Stimulated activated CD4-positive, alpha-beta T cell treated with anti-CD3 and anti-CD28 coated beads, Interleukin-15, amount 100 ng/mL, for 48 hours (primary cell): ENCODE results near the gene S100A2.

Source experiments
- DNase-seq, 2 donors: peaks; one replicate each; pipeline ENCODE4 v3.0.0-alpha.2; 2020; ENCODE audit warnings: low read depth in 2 of 2

The S100A2 gene

DNA sequence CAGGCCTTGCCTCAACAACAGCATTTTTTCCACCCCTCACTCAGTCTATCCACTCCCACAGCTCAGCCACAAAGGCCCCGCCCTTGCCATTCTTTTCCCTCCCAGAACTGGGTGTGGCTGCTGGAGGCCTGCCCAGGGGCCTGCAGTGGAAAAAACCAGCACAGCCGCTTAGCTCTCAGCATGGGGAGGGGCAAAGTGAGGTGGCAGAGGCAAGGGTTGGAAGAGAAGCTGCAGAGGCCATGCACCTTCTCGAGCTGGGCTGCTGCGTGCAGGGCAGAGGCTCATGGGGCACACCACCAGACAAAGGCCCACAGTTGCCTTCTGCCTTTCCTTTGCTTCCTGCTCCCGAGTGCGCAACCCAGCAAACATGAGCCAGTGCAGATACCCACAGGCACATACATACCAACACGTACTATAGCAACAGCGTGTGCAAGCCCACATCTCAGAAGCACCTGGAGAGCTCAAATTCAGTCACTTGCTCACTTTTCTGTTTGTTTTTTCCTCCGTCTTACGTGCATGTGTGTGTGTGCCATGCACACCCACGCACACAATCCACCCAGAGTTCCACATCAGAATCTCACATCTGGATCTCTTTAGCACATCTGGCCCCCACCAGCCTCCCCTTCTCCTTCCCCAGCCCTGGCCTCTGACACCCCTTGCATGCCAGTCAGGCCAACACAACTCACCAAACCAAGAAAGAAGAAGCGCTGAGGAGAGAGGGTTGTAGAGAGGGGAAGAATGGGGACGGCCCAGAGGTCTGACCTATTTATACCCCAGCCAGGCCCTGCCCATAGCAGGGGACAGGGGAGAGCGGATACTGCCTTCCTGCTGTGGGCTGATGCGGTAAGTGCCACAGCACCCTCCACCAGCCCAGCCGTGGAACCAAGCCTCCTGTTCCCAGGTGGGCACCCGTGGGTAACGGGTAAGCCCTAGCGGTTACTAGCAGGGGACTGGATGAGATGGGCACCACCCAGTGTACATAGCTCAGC is 20.3 kb downstream of the S100A2 start, which contains the start of gene S100A4:
Gene S100A4 (minus strand): TSS at position 740 of the 989 bp plus-strand sequence. CDS start 1,012 bp downstream, outside the sequence.
- peak; percentile 90 to 94 for DNase-seq

GRCh38 chr1:153544453-153545066 is 21.1 kb downstream of the S100A2 start:
- DNase-seq = no peak

- DNase-seq = no peak
Observed at GRCh38 chr1:153543736-153544135, 21.9 kb downstream of the S100A2 start.

DNA sequence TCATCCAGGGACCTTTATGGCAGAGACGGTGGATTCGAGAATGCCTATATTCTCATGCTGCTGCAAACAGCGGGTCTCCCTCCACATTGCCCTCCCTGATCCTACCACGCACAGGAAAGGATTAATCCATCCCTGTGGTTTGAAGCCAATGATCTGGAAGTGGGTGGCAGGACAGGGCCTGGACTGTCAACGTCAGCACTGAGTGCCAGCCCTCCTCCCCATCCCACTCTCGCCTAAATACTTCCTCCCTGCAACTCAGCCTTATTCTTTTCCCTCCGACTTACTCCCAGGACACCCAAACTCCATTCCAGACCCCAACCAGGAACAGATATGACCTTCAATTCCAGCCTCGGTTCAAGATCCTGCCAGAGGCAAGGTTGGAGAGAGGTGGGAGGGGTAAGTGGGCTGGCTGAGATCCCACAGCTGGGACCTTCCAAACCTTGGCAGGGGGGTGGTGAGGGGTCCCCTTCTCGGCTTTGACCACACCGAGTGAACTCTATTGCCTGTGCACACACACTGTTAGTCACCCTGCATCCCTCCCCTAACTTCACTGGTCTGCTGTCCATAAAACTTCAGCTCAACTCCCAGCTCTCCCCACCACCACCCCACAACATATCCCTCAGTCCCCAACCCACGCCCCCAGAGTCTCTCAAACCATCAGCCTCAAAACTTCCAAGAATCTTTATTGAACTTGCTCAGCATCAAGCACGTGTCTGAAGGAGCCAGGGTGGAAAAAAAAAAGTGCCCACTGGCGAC is 22.5 kb downstream of the S100A2 start:
- DNase-seq = no peak

DNA sequence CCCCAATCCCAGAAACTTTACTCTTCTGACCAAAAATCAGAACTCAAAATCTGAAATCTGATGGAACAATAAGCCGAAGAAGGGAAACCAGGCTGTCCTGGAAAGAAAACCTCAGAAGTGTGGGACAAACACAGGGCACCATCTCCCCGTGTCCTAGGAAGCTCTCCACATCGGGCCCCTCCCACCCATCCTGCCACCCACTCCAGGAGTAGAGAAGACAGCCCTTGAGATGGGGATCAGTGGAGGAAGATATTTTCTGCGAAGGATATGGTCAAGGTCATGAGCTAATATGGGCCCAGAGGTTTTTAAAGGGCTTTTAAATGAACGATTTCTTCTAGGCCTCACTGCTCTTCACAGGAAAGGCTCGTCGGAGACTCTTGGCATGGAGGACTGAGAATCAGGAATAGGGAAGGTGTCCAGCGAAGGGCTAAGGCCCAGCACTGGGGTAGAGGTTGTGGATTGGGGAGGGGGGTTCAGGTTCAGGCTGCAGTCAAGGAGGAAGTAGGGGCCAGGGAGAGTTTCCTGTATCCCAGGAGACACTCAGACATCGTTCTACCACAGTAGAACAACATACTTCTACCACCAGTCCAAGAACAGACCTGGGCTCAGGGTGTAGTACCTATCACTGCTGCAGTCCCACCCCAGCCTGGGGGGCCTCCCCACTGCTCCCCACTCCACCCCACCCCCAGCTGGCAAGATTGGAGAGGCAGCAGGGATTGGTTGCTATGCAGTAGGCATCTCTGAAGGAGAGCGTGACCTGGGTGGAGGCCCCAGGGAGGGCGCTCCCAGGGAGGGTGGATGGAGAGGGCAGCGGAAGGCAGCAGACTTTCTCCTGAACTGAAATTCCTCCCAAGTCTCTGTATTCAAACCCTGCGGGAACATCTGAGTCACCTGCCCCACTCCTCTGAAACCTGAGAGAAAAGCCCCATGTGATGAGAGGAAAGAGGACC is 23.7 kb downstream of the S100A2 start:
- no peak for DNase-seq

GRCh38 chr1:153540394-153541361 is 25.0 kb downstream of the S100A2 start, which contains the start of gene S100A5:
Gene S100A5 (minus strand): TSS chr1:153540934. CDS start chr1:153540191, 743 bp downstream.
- DNase-seq = peak in 1 of 2 donors; percentile 38

DNA sequence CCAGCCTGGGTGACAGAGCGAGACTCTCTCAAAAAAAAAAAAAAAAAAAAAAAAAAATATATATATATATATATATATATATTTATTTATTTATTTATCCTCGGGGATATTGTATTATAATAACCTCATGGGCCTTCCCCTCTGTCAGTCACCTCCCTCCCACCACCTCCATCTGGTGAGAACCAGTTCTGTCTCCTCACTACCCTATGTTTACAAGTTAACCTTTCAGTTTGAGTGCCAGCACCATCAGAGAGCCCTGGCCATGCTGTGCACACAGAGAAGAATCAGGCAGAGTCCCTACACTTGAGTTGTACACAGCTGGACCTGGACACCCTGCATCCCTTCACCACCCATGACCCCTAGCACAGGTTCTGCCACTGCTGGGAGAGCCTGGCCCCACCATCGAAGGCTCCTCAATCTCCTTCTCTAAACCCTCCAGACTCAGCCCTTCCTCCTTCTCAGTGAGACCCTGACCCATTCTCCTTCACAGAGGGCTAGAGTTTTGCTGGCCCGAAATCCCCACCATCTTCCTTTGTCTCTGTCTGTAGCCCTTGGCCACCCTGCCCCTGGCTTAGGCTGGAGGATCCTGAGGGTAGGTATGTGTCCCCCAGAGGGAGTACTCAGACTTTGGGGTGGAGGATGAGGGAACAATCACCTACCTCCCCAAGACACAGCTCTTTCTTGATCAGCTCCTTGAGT is 26.1 kb downstream of the S100A2 start:
- DNase-seq = no peak

DNA sequence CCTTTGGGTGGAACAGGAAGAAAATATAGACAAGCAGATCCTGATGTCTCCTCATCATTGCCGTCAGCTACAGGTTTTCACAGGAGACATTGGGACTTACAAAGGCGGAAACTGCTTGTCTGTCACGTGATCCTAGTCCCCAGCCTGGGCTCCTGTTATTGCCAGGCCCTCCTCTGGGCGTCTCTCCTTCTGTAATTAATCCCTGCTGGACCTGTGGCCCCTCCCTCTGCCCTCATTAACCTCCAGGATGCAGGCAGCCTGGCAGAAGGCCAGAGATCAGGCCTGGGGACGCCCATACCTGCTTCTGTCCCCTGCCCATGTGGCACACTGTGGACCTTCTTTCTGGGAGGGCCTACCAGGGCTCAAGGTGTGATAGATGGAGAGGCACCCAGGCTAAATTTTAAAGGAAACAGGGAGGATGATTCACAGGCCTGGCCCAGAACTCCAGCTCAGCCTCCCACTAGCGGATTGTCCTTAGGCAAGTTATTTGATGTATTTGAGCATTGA is 27.3 kb downstream of the S100A2 start:
- no peak for DNase-seq

DNA sequence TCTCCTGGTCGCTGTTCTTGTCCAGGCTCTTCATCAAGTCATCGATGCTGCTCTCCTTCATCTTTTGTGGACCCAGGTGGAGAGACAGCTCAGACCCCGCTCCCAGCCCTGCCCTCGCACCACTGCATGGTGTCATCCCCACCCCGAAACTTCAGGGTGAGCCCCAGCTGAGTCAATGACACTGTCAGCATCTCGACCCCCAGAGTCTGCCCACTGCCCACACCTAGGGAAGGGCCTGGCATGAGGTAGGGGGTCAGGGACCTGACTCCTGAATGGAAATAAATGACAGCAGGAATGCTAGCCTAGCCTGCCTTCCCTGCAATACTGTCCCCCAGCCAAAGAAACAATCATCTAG is 28.3 kb downstream of the S100A2 start:
- no peak for DNase-seq

- no peak for DNase-seq
Observed at GRCh38 chr1:153536671-153537375, 28.8 kb downstream of the S100A2 start.

GRCh38 chr1:153536012-153536670 is 29.5 kb downstream of the S100A2 start:
- DNase-seq = peak; percentile 65

GRCh38 chr1:153535242-153536011 is 30.2 kb downstream of the S100A2 start, which contains the start of gene S100A6:
Gene S100A6 (minus strand): TSS chr1:153535991. CDS start chr1:153535339, 652 bp downstream.
- DNase-seq = no peak

DNA sequence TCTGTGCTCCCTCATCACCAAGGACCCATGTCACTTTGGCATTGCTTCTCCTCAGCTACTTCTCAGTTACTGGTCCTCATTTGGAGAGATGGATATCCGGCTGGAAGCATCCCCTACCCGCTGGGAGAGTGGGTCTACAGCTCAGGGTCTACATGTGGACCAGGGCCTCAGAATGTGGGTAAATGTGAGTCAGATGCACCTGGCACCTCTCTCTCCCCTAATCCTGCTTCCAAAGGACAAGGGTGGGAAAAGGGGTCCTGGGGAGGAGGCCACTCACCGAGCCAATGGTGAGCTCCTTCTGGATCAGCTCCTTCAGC is 30.8 kb downstream of the S100A2 start:
- no peak for DNase-seq

- DNase-seq = no peak
Observed at GRCh38 chr1:153534226-153534924, 31.3 kb downstream of the S100A2 start.

DNA sequence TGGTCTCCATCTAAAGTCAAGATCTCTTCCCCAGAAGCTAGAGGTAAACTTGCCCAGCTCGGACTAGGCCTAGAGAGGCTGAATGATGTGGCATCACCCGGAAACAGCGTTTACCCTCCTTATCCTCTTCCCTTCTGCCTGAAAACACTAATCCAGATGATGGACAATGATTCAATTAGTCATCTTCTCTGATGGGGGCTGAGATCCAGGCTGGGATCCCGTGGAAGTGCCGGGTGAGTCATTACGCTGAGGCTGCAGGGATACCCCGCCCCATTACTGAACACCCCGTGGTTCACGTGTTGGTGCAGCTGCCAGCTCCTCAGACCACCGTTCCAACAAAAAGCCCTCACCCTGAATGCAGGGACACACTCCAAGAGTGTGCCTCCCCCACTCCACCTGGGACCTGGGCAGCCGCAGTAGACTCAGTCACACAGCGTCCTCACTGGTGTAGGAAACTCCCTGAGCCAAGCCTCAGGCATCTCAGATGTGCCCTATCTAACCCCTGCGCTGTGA is 31.9 kb downstream of the S100A2 start:
- no peak for DNase-seq
